ENCODE results near the gene TULP1. TPM values are rescaled to one million over a fixed set of nuclear protein-coding genes. Genes with fewer than 3 reads are reported as not detected.

TULP1 gene
- total and polyA plus RNA-seq, 2 of the 13 experiments (the other 11 are each of a cell fraction or from before 2014, with no cell fraction given) = not detected

DNA sequence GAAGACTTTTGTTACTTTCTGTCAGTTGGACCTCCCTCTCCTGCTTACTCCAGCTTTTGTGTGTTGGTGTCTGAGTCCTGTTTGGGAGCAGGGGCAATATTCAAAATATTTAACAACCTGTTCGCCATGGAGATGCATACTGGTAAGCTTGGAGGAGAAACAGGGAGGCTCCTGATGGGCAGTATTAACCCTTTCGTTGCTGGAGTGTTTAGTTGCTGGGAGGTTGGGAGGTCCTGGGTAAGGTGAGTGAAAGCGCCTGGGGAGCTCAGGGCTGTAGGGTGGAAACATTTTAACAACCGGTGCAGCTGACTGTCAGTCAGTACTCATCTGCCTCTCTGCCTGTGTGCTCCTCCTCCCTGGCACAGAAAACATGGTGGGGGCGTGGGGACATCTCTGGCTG lies 4.2 kb downstream of the TULP1 start (continued):
- TF ChIP-seq, protein P1, sequence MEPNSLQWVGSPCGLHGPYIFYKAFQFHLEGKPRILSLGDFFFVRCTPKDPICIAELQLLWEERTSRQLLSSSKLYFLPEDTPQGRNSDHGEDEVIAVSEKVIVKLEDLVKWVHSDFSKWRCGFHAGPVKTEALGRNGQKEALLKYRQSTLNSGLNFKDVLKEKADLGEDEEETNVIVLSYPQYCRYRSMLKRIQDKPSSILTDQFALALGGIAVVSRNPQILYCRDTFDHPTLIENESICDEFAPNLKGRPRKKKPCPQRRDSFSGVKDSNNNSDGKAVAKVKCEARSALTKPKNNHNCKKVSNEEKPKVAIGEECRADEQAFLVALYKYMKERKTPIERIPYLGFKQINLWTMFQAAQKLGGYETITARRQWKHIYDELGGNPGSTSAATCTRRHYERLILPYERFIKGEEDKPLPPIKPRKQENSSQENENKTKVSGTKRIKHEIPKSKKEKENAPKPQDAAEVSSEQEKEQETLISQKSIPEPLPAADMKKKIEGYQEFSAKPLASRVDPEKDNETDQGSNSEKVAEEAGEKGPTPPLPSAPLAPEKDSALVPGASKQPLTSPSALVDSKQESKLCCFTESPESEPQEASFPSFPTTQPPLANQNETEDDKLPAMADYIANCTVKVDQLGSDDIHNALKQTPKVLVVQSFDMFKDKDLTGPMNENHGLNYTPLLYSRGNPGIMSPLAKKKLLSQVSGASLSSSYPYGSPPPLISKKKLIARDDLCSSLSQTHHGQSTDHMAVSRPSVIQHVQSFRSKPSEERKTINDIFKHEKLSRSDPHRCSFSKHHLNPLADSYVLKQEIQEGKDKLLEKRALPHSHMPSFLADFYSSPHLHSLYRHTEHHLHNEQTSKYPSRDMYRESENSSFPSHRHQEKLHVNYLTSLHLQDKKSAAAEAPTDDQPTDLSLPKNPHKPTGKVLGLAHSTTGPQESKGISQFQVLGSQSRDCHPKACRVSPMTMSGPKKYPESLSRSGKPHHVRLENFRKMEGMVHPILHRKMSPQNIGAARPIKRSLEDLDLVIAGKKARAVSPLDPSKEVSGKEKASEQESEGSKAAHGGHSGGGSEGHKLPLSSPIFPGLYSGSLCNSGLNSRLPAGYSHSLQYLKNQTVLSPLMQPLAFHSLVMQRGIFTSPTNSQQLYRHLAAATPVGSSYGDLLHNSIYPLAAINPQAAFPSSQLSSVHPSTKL (CRISPR knock-in tag; IDR thresholded peaks at IDR 0.05) = no peak

DNA sequence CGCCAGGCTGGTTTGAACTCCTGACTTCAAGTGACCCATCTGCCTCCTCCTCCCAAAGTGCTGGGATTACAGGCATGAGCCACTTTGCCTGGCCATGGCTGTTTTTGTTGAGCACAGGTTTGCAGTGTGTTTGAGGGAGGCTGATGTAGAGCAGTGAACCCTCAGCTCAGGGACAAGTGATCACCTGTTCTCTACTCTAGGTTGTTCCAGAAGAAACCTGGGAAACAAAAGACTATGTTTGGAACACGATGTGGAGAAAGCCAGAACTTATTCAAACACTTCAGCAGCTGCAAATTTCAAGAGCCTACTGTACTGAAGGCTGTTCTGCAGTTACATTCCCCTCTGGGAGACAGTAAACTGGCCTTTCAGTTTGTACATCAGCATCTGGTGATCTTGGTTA lies 4.7 kb downstream of the TULP1 start:
- no peak overlapping the region for H3K4me2 ChIP-seq (ENCODE audit: low read depth, low read length)
- peaks cover 11 to 81% of the 10 kb centered on the region in 2 experiments for H3K27me3 ChIP-seq (ENCODE audit: control insufficient read depth in 1 of 2, insufficient read depth in 2 of 2, low read length in 2 of 2)
- DNase-seq (ENCODE audit: low spot score) (no peak), ATAC-seq (no peak), FAIRE-seq (no peak)
- intact Hi-C loops (cut with micrococcal nuclease; ENCODE audit: unreplicated experiment) (no loop called here), in situ Hi-C loops (cut with HindIII; ENCODE audit: extremely low pct_ligation_motif_present, low pct_unique_long_range_greater_than_20kb) (no loop called here)
- BruUV-seq (replicated peaks) = no TSS peak
- WGBS (ENCODE audit: low lambda C conversion rate) = 20% methylated on average over 2 of the region's 2 CpGs
- H3K79me2 ChIP-seq (ENCODE audit: insufficient read depth, low read length) = no peaks in the 10 kb centered on the region
- no peak overlapping the region for H2AFZ ChIP-seq (ENCODE audit: low read length)
- ChIA-PET POLR2A (no interaction called here), CTCF (ENCODE audit: low intra/inter-chr PET ratio, low total read pairs) (no interaction called here)
- no peak overlapping the region for H3K27ac ChIP-seq (ENCODE audit: extremely low read length, insufficient read depth, low read length)
- H3K36me3 ChIP-seq (replicated peaks in 1 of 2; ENCODE audit: control insufficient read depth in 1 of 2, insufficient read depth in 2 of 2, low read length in 2 of 2) = no peaks in the 10 kb centered on the region
- no peak overlapping the region for H3K9ac ChIP-seq (ENCODE audit: insufficient read depth, low read depth, low read length)
- H3K9me3 ChIP-seq (ENCODE audit: low read length) = no peaks in the 10 kb centered on the region
- no peaks in the 10 kb centered on the region for H4K20me1 ChIP-seq (ENCODE audit: insufficient read depth, low read length)
- H3K4me3 ChIP-seq (replicated peaks in 1 of 3; ENCODE audit: insufficient read depth in 1 of 3, low read depth in 2 of 3, low read length in 3 of 3) = no peak overlapping the region
- H3K4me1 ChIP-seq (ENCODE audit: insufficient read depth, low read length) = peaks cover 22% of the 10 kb centered on the region
- TF ChIP-seq, protein P2, sequence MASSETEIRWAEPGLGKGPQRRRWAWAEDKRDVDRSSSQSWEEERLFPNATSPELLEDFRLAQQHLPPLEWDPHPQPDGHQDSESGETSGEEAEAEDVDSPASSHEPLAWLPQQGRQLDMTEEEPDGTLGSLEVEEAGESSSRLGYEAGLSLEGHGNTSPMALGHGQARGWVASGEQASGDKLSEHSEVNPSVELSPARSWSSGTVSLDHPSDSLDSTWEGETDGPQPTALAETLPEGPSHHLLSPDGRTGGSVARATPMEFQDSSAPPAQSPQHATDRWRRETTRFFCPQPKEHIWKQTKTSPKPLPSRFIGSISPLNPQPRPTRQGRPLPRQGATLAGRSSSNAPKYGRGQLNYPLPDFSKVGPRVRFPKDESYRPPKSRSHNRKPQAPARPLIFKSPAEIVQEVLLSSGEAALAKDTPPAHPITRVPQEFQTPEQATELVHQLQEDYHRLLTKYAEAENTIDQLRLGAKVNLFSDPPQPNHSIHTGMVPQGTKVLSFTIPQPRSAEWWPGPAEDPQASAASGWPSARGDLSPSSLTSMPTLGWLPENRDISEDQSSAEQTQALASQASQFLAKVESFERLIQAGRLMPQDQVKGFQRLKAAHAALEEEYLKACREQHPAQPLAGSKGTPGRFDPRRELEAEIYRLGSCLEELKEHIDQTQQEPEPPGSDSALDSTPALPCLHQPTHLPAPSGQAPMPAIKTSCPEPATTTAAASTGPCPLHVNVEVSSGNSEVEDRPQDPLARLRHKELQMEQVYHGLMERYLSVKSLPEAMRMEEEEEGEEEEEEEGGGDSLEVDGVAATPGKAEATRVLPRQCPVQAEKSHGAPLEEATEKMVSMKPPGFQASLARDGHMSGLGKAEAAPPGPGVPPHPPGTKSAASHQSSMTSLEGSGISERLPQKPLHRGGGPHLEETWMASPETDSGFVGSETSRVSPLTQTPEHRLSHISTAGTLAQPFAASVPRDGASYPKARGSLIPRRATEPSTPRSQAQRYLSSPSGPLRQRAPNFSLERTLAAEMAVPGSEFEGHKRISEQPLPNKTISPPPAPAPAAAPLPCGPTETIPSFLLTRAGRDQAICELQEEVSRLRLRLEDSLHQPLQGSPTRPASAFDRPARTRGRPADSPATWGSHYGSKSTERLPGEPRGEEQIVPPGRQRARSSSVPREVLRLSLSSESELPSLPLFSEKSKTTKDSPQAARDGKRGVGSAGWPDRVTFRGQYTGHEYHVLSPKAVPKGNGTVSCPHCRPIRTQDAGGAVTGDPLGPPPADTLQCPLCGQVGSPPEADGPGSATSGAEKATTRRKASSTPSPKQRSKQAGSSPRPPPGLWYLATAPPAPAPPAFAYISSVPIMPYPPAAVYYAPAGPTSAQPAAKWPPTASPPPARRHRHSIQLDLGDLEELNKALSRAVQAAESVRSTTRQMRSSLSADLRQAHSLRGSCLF (CRISPR knock-in tag; IDR thresholded peaks at IDR 0.05; ENCODE audit: borderline replicate concordance) = no peak
- TF ChIP-seq, protein P3, sequence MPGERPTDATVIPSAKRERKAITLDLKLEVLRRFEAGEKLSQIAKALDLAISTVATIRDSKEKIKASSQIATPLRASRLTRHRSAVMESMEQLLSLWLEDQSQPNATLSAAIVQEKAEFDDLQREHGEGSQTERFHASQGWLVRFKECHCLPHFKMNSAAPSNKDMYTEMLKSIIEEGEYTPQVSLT (CRISPR knock-in tag; IDR thresholded peaks at IDR 0.05; ENCODE audit: borderline replicate concordance, low read depth) = no peak
- TF ChIP-seq ZNF260 (CRISPR knock-in tag; IDR thresholded peaks at IDR 0.05; ENCODE audit: borderline replicate concordance, low read depth) = no peak
- TF ChIP-seq, protein P4, sequence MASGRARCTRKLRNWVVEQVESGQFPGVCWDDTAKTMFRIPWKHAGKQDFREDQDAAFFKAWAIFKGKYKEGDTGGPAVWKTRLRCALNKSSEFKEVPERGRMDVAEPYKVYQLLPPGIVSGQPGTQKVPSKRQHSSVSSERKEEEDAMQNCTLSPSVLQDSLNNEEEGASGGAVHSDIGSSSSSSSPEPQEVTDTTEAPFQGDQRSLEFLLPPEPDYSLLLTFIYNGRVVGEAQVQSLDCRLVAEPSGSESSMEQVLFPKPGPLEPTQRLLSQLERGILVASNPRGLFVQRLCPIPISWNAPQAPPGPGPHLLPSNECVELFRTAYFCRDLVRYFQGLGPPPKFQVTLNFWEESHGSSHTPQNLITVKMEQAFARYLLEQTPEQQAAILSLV (CRISPR knock-in tag; IDR thresholded peaks at IDR 0.05; ENCODE audit: borderline replicate concordance) = no peak
- TF ChIP-seq, protein P5, sequence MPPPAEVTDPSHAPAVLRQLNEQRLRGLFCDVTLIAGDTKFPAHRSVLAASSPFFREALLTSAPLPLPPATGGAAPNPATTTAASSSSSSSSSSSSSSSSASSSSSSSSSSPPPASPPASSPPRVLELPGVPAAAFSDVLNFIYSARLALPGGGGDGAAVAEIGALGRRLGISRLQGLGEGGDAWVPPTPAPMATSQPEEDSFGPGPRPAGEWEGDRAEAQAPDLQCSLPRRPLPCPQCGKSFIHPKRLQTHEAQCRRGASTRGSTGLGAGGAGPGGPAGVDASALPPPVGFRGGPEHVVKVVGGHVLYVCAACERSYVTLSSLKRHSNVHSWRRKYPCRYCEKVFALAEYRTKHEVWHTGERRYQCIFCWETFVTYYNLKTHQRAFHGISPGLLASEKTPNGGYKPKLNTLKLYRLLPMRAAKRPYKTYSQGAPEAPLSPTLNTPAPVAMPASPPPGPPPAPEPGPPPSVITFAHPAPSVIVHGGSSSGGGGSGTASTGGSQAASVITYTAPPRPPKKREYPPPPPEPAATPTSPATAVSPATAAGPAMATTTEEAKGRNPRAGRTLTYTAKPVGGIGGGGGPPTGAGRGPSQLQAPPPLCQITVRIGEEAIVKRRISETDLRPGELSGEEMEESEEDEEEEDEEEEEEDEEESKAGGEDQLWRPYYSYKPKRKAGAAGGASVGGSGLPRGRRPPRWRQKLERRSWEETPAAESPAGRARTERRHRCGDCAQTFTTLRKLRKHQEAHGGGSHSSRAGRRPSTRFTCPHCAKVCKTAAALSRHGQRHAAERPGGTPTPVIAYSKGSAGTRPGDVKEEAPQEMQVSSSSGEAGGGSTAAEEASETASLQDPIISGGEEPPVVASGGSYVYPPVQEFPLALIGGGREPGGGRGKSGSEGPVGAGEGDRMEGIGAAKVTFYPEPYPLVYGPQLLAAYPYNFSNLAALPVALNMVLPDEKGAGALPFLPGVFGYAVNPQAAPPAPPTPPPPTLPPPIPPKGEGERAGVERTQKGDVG (CRISPR knock-in tag; IDR thresholded peaks at IDR 0.05; ENCODE audit: borderline replicate concordance) = no peak
- TF ChIP-seq KAT8 (CRISPR knock-in tag; IDR thresholded peaks at IDR 0.05) = no peak
